Subcutaneous adipose tissue (tissue), 4 donors: Measurements from ENCODE around the gene NCAPG2. TPM values are rescaled to one million over a fixed set of nuclear protein-coding genes. Genes with fewer than 3 reads are reported as not detected.

ENCODE experiments used
- total RNA-seq, 4 donors: library from RNA; depleted of rRNA; stranded (reverse); fragments of >200 nt; gene quantifications; one replicate each; pipeline ENCODE4 v1.1.0, GENCODE V29; 2016
- TF ChIP-seq, protein P1 (sequence below): fragments of 450-650 bp; IDR thresholded peaks from one replicate; pipeline ENCODE4 v1.5.1; 2016; ENCODE audit warnings: low read depth, mild to moderate bottlenecking, control low read depth, antibody characterized with exemption, moderate library complexity

The NCAPG2 gene
- total RNA-seq, 4 donors from 2014 or later = 8.2 to 13.4 (median 11.3) TPM

DNA sequence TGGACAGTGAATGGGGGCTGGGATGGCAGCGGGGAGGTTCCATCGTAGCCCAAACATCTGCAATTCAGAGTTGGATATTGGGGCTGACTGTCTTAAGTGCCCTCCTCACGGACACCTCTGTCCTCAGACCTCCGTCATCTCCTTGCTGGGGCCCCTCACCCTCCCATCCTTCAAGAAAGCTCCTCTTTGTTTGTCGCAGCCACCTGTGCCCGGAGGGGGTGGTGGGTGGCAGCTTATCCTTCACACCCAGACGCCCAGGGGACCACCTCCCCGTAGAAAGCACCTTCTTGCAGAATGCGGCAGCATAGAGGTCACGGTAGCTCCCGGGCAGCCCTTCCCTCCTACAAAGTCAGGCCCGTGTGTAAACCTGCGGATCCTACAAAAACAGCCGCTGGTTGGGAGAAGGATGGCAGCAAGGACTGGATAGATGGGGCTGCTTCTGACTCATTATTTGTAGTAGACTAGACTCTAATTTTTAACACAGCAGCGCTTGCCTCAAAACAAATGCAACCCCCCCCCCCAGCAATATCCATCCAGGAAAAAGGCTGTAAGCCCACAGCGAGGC, 115.6 kb downstream of the NCAPG2 start:
- TF ChIP-seq, protein P1, sequence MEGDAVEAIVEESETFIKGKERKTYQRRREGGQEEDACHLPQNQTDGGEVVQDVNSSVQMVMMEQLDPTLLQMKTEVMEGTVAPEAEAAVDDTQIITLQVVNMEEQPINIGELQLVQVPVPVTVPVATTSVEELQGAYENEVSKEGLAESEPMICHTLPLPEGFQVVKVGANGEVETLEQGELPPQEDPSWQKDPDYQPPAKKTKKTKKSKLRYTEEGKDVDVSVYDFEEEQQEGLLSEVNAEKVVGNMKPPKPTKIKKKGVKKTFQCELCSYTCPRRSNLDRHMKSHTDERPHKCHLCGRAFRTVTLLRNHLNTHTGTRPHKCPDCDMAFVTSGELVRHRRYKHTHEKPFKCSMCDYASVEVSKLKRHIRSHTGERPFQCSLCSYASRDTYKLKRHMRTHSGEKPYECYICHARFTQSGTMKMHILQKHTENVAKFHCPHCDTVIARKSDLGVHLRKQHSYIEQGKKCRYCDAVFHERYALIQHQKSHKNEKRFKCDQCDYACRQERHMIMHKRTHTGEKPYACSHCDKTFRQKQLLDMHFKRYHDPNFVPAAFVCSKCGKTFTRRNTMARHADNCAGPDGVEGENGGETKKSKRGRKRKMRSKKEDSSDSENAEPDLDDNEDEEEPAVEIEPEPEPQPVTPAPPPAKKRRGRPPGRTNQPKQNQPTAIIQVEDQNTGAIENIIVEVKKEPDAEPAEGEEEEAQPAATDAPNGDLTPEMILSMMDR = no peak

DNA sequence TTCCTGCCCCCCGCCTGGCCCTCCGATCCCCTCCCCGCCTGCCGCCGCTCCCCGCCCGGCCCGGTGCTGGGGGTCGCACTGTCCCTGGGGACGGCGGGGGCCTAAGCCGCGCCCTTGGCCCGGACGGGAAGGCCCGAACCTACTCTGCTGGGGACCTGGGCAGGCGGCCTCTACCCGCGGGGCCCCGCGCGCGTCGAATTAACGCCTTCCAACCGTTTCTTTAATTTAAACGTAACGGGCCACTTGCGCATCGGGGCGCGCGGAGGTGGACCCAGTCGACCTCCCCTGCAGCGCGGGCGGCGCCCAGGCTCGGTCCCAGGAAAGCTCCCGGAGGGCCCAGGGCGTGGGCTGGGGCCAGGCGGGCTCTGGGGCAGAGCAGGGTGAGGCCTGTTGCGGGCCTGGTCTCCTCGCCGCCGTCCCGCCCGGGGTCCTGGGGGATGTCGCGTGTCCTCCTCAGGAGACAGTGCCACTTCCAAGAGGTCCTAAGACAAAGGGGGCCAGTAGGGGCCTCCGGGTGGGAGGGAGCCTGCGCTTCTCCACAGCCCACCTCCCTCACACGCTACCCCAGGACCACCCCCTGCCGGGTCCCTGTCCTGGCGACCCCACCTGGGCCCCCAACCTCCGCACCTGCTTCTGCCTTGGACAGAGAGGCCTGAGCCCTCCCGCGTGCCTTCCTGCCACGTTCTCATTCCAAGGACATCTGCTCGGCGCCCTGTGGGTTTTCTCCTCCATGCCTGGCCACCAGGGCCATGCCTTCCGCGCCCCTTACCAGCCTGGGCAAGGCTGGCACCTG, 116.3 kb downstream of the NCAPG2 start:
- TF ChIP-seq, protein P1 = no peak

DNA sequence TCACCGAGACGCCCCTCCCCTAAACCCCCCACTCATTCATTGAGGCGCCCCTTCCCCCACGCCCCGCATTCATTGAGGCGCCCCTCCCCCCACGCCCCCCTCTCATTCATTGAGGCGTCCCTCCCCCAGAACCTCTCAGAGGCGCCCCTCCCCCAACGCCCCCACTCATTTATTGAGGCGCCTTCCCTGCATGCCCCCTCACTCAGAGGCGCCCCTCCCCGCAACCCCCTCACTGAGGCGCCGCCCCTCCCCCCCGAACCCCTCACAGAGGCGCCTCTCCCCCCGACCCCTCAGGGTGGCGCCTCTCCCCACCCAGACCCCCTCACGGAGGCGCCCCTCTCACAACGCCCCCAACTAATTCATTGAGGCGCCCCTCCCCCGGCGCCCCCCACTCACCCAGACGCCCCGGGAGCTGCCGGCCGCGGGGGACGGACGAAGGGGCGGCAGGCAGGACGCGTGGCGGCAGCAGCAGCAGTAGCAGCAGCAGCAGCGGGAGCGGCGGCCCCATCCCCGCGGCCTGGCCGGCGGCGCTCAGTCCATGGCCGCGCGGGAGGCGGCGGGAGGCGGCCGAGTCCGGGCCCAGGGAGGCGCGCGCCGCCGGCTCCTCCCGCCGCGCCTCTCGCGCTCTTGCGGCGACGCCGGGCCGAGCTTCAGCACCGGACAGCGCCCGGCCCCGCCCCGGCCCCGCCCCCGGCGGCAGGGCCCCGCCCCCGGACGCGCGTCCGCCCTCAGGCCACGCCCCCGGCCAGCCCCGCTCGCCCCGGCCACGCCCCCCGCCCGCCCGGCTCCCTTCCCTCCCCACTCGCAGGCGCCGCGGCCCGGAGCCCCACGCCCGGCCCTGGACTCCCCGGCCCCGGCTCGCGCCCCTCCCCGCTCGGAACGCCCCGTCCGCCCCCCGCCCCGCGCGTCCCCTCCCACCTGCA, 117.2 kb downstream of the NCAPG2 start, which contains the start of gene PTPRN2:
PTPRN2 (minus strand) TSS at position 662 of the 923 bp plus-strand sequence.
- TF ChIP-seq, protein P1 = no peak

DNA sequence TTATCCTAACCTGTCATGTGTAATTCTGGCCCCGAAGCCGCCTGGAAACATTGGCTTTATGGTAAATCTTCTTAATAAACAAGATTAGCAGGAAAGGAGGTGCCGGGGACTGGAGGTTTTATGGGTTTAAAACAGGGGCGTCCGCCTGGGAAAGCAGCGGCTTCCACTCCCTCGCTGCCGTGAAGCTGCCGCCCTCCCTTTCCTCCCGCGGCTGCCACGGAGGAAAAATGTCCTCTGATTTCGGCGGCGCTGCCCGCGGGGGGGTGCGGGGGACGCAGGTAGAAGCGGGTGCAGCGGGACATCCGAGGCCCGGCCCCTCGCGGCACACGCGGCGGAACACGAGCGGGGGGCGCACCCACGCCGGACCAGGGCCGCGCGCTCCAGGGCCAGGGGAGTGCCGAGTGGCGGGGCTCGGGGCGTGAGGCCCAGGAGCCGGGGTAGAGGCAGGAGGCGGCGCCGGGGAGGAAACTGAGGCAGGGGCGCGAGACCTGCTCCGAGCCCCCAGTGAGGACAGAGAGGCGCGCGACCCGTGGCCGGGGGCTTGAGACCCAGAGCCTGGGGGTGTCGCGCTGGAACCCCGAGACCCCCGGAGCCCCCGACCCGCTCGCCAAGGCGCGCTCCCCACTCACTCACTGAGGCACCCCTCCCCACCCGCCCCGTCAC, 118.0 kb downstream of the NCAPG2 start:
- TF ChIP-seq, protein P1 = no peak

DNA sequence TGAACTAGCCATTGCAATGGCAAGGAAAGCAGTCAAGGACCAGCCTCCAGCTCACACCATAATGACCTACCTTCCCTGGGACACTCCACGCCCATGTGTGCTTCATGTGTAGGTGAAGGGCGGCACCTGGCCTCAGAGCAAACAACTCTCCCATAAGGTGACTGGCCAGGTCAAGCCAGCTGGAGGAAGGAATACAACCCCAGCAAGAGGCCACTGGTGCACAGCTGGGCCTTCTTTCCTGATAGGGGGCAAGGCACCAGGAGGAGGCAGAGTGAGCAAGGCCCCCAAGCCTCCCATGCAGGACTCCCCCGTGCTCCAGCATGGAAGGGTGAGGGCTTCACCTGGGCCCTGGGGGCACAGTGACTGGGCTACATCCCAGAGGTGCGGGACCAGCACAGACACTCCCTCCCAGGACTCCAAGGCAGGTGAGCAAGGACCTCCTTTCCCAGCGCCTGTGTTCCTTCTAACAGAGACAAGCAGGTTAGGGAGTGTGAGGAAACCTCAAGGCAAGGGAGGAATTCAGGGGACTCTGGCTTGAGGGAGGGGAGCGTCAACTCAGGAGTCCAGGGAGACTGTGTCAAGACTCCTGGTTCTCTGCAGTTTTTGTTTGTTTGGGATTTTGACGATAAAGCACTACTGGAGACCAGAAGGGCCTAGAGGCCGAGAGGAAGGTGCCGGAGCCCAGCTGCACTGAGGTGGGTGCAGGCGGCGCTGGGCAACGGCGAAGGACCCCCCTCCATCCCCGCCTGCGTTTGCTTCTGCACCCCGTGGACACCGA, 118.7 kb downstream of the NCAPG2 start:
- TF ChIP-seq, protein P1 = no peak

DNA sequence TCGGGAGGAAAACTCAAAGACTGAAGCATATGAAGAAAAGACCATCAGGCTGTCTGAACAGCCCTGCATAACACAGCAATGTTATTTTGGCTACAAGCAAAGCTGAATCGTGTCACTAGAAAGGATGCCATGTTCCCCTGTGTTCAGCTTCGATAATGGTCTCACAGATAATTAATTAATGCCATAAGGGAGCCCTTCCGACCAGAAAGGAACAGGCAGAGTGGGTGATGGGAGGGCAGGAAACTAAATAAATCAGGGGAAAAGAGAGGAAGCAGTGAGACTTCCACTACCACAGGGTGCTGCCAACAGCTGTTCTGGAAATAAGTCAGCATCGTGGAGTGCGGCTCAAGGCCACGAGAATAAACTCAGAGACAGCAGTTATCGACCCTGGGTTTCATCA, 120.2 kb downstream of the NCAPG2 start:
- TF ChIP-seq, protein P1 = no peak
